Epidermal melanocyte (primary cell): ENCODE measurements around the gene LDLRAP1.

Source experiments
- DNase-seq: peaks from one replicate; pipeline ENCODE4 v3.0.0; 2011; ENCODE audit warnings: low spot score; ENCODE audit not compliant: insufficient read length

The LDLRAP1 gene

GRCh38 chr1:25524568-25525360, 18.6 kb upstream of the LDLRAP1 start:
- DNase-seq: no peak

GRCh38 chr1:25525361-25525688, 18.1 kb upstream of the LDLRAP1 start:
- no peak for DNase-seq

- DNase-seq: no peak
Observed at GRCh38 chr1:25526753-25527152, 16.7 kb upstream of the LDLRAP1 start.

GRCh38 chr1:25527226-25527846, 16.1 kb upstream of the LDLRAP1 start:
- DNase-seq: no peak

GRCh38 chr1:25527946-25528595, 15.3 kb upstream of the LDLRAP1 start:
- DNase-seq: no peak

- DNase-seq: no peak
Observed at GRCh38 chr1:25528881-25529517, 14.4 kb upstream of the LDLRAP1 start.

GRCh38 chr1:25529518-25530185, 13.8 kb upstream of the LDLRAP1 start:
- DNase-seq: no peak

- DNase-seq: no peak
Observed at GRCh38 chr1:25530186-25531081, 13.0 kb upstream of the LDLRAP1 start.

GRCh38 chr1:25531082-25531461, 12.3 kb upstream of the LDLRAP1 start:
- no peak for DNase-seq

- no peak for DNase-seq
Observed at GRCh38 chr1:25532970-25533369, 10.4 kb upstream of the LDLRAP1 start.

GRCh38 chr1:25533775-25534409, 9.5 kb upstream of the LDLRAP1 start:
- DNase-seq: no peak

- no peak for DNase-seq
Observed at GRCh38 chr1:25534410-25534788, 9.0 kb upstream of the LDLRAP1 start.

- DNase-seq: no peak
Observed at GRCh38 chr1:25536124-25536523, 7.3 kb upstream of the LDLRAP1 start.

- no peak for DNase-seq
Observed at GRCh38 chr1:25537153-25537831, 6.1 kb upstream of the LDLRAP1 start.

- no peak for DNase-seq
Observed at GRCh38 chr1:25538191-25538767, 5.1 kb upstream of the LDLRAP1 start.

GRCh38 chr1:25540750-25541342, 2.6 kb upstream of the LDLRAP1 start:
- no peak for DNase-seq

- no peak for DNase-seq
Observed at GRCh38 chr1:25541425-25541824, 2.0 kb upstream of the LDLRAP1 start.

- DNase-seq: no peak
Observed at GRCh38 chr1:25541889-25542658, 1.3 kb upstream of the LDLRAP1 start.
